AG04449 (cell line): ENCODE data around the gene CMBL.

Experiments
- CTCF ChIA-PET: fragments of 350-600 bp; formaldehyde crosslinking; extraction: SDS; loops from one replicate; lab custom pipeline; 2021; ENCODE audit warnings: antibody characterized with exemption; lab: Yijun Ruan, JAX
- POLR2A ChIA-PET: fragments of 400-600, 350-600 bp; formaldehyde crosslinking; extraction: SDS; loops from one replicate; lab custom pipeline; 2020; ENCODE audit warnings: antibody characterized with exemption, inconsistent platforms; lab: Yijun Ruan, JAX
- DNase-seq: peaks from one replicate; pipeline ENCODE4 v3.0.0-alpha.2; 2010; ENCODE audit warnings: low read depth, low spot score
- H3K4me3 ChIP-seq: 2 replicates; pipeline ENCODE4 v1.5.1; 2011; ENCODE audit warnings: low read depth, mild to moderate bottlenecking, control low read depth, low read length
- TF ChIP-seq, protein P1 (sequence below): IDR thresholded peaks from one replicate; pipeline ENCODE4 v1.5.1; 2011; ENCODE audit warnings: mild to moderate bottlenecking, moderate library complexity, low read length, control low read depth, inconsistent platforms; ENCODE audit not compliant: insufficient read depth; ENCODE audit errors: missing control alignments

Gene CMBL

GRCh38 chr5:10261065-10261464 lies 46.6 kb downstream of the CMBL start:
- POLR2A ChIA-PET, result no interaction called here
- H3K4me3 ChIP-seq, result no peak overlapping the region
- DNase-seq, result no peak
- CTCF ChIA-PET, result interaction anchor here (0.9 to 1.4 kb wide), 2 partner anchors 23 to 162 kb away, joined by 3 to 4 read pairs; no protein-coding TSS in a partner anchor
- TF ChIP-seq, protein P1, sequence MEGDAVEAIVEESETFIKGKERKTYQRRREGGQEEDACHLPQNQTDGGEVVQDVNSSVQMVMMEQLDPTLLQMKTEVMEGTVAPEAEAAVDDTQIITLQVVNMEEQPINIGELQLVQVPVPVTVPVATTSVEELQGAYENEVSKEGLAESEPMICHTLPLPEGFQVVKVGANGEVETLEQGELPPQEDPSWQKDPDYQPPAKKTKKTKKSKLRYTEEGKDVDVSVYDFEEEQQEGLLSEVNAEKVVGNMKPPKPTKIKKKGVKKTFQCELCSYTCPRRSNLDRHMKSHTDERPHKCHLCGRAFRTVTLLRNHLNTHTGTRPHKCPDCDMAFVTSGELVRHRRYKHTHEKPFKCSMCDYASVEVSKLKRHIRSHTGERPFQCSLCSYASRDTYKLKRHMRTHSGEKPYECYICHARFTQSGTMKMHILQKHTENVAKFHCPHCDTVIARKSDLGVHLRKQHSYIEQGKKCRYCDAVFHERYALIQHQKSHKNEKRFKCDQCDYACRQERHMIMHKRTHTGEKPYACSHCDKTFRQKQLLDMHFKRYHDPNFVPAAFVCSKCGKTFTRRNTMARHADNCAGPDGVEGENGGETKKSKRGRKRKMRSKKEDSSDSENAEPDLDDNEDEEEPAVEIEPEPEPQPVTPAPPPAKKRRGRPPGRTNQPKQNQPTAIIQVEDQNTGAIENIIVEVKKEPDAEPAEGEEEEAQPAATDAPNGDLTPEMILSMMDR, result no peak

DNA sequence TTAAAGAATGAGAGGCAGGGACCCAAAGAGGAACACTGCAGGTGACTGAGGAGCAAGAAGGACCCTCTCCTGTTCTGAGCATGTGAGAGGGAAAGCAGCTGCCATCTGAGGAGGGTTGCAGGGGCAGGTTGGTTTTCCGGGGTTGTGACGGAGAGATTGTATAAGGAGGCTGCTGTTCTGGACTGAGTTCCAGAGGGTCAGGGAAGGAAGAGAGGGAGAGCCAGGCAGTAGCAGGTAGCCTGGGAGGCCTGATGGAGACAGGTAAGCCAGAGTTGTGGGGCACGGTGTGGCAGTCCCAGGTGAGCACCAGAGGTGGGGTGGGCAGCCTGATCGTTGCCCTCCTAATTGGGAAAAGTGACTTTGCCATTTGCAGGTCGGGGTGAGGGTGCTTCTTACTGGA lies 47.8 kb downstream of the CMBL start:
- POLR2A ChIA-PET, result no interaction called here

GRCh38 chr5:10257870-10258269 lies 49.8 kb downstream of the CMBL start:
- CTCF ChIA-PET, result no interaction called here
- TF ChIP-seq, protein P1, result no peak
- no peak for DNase-seq
- POLR2A ChIA-PET, result no interaction called here
- no peak overlapping the region for H3K4me3 ChIP-seq

More for the DNA sequence above, 47.8 kb downstream of the CMBL start:
- no peak for DNase-seq
- TF ChIP-seq, protein P1, result no peak
- CTCF ChIA-PET, result interaction anchor here (1.0 kb wide), 1 partner anchor 24 kb away, joined by 3 read pairs; no protein-coding TSS in a partner anchor
- H3K4me3 ChIP-seq, result no peak overlapping the region

DNA sequence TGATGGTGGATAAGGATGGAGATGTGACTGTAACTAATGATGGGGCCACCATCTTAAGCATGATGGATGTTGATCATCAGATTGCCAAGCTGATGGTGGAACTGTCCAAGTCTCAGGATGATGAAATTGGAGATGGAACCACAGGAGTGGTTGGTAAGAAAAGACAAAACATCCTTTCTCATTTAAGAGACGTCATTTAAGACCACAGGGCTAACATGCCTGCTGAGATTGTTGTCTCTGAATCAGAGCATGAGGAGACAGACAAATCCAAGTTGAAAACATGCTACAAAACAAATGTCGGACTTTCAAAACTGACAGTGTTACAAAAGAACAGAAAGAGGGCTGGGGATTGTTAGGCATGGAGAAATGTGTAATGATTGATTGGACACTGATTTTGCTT lies 53.0 kb downstream of the CMBL start:
- no peak overlapping the region for H3K4me3 ChIP-seq
- DNase-seq, result no peak
- ChIA-PET CTCF (interaction anchor here (2.6 kb wide), 1 partner anchor 29 kb away, joined by 9 read pairs; no protein-coding TSS in a partner anchor), POLR2A (no interaction called here)
- TF ChIP-seq, protein P1, result no peak

DNA sequence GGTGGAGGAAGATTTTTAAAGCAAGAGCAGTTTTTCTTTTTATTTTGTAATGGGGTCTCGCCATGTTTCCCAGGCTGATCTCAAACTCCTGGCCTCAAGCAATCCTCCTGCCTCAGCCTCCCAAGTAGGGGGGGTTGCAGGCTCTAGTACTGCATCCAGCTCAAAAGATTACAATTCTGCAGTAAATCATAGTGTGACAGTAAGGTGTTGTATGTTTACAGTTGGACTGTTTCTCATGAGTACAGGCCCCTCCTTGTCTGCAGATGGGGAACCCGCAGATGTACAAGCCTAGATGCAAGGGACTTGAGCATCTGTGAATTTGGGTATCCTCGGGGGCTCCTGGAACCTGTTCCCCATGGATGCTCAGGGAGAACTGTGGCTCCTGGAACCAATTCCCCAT lies 54.3 kb downstream of the CMBL start:
- no peak overlapping the region for H3K4me3 ChIP-seq
- TF ChIP-seq, protein P1, result no peak
- CTCF ChIA-PET, result interaction anchor here (2.6 kb wide), 1 partner anchor 30 kb away, joined by 9 read pairs; no protein-coding TSS in a partner anchor
- DNase-seq, result no peak
- POLR2A ChIA-PET, result no interaction called here

DNA sequence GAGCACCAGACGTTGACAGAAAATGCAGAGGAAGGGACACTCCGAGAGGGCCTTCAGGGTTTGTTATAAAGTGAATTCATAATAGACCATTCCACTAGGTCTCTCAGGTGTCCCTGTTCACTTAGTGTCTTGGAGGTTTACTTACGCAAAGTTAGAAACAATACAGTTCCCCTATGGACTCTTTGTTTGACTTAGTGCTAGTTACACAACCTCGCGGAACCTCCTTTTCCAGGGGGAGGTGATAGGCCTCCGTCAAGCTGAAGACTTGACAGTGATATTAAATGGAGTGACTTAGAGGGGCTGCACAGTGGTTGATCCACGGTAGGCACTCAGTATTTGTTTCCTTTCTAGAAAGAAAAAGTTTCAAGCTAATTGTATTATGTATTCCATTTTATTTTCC lies 56.3 kb downstream of the CMBL start:
- TF ChIP-seq, protein P1, result no peak
- peak overlapping the region; percentile 96 for H3K4me3 ChIP-seq
- no peak for DNase-seq
- CTCF ChIA-PET, result no interaction called here
- POLR2A ChIA-PET, result interaction anchor here (1.2 to 1.8 kb wide), 2 partner anchors 18 to 101 kb away, joined by 4 to 5 read pairs; no protein-coding TSS in a partner anchor
